ENCODE data around the gene ID3.
"Not testable (repeated sequence)": the region's sequence is repeated elsewhere in the genome, so short reads cannot be mapped to it uniquely, and the experiment has no call there.

ID3 gene

GRCh38 chr1:23588749-23589548 lies 29.6 kb upstream of the ID3 start:
- no peak for DNase-seq

DNA sequence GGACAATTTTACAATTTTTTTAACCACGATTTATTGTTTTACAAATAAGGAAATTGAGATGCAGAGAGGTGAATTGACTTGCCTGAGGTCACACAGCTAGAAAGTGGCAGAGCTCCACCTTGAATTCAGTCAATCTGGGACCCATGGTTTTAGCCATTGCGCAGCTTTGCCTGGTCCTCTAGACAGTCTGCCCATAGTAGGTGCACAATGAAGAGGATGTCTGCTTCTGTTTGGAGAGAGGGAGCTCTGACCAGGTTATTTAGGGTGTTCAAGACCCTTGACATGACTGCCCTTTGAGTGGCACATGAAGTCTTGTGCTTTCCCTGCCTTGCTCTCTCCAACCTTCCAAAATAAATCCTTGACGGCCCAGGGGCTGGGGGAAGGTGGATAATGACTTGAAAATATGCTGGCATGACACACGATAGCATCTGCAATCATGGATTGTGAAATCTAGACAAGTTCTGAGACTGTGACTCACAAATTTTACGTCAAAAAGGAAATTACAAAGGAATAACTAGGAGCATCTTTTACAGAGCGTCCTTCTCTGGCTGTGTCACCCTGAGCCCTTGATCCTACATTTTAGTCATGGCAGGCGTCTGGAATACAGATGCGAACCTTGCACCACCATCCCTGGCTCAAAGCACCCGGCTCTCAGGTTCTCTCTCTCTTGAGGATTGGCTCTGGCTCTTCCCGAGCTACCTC lies 26.2 kb upstream of the ID3 start:
- no peak for DNase-seq

DNA sequence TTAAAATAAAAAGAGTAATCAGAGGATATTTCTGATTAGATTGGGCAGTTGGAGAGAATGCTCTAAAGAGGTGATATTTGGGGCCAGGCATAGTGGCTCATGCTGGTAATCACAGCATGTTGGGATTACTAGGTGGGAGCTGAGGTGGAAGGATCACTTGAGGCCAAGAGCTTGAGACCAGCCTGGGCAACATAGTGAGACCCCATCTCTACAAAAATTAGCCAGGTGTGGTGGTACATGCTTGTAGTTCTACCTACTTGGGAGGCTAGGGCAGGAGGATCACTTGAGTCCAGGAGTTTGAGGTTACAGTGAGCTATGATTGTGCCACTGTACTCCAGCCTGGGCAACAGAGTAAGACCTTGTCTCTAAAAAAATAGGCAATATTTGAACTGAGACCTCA lies 24.4 kb upstream of the ID3 start:
- not testable (repeated sequence) for DNase-seq

DNA sequence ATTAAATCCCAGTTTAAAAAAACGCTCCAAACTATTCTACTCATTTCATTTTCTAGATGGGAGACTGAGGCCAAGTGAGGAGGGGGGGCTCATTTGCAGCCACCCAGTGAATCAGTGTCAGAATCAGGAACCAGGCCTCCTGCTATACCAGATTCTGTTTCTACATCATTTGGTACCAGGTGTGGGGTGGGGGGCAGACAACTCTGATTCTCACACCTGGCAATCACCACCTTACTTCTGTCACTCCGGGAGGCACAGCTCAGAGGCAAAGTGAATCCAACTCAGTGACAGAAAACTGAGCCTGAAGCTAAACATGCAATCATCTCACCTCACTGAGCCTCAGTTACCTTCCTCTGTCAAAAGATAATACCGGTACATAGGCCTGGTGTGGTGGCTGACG lies 23.5 kb upstream of the ID3 start:
- no peak for DNase-seq

DNA sequence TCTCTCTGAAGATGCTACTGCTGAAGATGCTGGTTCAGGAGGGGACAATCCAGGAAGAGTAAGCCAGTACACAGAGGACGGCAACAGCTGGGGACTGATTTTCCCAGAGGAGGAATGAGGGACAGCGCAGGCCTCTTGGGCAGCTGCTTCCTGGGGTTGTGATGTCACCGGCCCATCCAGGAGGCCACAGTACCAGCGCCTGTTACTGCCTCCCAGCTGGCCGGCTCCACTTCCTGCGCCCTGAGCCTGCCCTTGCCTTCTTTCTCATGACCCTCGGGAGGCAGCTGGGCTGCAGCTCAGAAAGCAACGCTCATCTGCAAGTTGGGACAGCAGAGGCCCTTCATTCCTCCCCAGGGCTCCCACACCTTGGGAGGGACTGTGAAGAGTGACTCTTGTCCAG lies 21.9 kb upstream of the ID3 start:
- no peak for DNase-seq

- DNase-seq: no peak
Observed at GRCh38 chr1:23578997-23579363, 19.7 kb upstream of the ID3 start.

- DNase-seq: no peak
Observed at GRCh38 chr1:23578311-23578996, 19.2 kb upstream of the ID3 start.

DNA sequence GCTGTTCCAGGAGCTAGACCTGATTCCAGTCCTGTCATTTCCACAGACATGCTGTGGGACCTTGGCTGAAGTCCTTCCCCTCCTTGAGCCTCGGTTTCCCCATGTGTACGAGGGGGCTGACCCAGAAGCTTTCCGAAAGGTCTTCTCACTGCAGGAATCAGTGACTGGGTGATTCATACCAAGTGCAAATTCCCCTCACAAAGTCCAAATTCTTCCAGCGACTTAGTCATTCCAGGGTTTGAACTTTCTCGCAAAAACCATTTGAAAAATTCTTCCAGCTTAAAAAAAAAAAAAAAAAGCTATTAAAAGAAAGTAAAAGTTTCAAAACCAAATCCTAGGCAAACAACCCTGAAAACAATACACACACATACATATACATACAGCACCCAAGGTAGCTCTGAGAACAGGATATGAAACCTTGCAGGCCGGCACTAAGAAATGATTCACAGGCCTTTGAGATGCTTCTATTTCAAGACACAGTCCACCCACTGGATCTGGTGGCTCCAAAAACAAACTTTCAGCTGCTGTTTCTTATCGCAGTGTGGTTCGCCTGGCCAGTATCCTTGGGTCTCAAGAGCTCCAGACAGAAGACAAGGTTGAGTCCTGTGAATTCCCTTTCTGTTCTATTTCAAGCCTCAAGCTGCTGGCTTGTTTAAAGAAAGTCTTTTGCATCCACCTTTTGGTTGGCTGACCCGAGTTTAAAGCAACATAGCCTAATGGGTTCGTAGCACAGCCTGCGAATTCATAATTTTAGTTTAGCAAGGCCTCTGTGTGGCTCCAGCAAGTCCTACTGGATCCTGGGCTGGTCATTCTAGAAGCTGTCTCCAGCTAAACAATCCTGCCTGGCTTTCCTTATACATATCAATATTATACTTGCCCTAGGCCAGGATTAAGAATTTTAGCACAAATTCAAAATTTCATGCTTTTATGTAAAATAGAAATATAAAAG lies 18.0 kb upstream of the ID3 start:
- no peak for DNase-seq

- no peak for DNase-seq
Observed at GRCh38 chr1:23576338-23577055, 17.2 kb upstream of the ID3 start.

DNA sequence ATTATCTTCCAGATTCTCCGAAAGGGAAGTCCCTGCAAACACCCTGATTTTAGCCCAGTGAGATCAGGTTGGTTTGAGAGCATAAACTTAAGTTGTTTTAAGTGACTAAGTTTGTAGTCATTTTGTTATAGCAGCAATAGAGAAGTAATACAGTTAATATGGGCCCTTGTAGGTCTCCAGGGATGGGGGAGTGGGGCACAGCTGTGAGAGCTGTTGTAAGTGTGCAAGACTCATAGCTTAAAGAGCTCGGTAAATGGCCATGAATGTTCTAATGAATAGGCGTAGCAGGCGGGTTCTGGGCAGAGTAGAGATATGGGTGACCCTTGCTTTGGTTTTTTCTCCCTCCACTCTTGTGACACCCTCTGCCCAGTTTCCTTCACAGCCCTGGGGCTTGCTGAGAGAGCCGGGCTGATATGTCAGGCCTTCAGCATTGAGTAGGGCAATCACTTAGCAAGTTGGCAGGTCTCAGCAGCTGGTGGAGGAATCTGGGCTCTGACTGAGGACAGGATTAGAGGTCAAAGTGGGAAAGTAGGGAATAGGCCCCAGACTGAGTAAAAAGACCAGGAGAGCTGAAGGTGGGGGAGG lies 16.0 kb upstream of the ID3 start:
- DNase-seq: no peak

DNA sequence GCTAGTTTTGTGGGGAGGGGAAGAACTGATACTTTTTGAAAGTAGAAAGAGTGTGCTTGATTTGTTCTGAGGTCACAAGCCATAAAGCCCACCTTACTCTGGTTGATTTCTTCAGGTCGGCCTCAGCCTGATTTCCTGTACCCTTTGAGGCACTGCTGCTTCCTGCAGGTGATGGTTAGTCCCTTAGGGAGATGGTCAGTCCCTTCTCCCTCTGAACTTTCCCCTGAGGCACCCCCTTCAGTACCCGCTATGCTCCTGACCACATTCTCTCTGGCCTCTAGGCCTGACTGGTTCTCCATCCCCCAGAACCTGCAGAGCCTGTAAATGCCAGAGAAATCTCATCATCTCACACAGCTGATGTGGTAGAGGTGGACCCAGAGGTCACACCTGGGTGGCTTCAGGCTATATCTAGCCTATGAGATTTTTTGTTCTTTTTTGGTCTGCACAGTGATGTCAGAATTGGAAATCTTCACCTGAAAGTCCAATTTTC lies 15.0 kb upstream of the ID3 start:
- no peak for DNase-seq

DNA sequence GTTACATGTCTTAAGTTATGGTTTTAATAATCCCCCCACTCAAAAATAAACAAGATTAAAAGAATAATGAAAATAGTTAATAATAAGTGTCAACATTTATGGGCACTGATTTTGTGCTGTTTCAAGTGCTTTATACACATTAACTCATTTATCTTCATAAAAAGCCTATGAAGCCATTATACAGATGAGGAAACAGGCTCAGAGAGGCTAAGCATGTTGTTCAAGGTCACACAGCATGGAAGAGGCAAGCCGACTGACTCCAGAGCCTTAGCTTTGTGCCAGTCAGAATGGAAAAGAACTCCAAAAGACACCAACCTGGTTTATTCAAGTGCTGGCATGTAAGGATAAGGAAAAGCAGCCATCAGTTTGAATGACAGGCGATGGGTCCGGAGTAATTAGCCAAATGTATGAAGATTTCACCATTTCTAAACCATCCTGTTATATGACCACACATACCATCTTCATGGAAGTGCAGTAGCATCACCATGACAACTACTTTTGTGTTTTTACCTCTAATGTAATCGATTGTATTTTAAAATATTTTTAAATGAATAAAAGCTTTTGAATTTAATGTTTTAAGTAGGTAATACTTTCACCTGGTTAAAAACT lies 14.4 kb upstream of the ID3 start:
- DNase-seq: no peak

- no peak for DNase-seq
Observed at GRCh38 chr1:23571465-23571864, 12.2 kb upstream of the ID3 start.

- DNase-seq: no peak
Observed at GRCh38 chr1:23570001-23570691, 10.8 kb upstream of the ID3 start.

DNA sequence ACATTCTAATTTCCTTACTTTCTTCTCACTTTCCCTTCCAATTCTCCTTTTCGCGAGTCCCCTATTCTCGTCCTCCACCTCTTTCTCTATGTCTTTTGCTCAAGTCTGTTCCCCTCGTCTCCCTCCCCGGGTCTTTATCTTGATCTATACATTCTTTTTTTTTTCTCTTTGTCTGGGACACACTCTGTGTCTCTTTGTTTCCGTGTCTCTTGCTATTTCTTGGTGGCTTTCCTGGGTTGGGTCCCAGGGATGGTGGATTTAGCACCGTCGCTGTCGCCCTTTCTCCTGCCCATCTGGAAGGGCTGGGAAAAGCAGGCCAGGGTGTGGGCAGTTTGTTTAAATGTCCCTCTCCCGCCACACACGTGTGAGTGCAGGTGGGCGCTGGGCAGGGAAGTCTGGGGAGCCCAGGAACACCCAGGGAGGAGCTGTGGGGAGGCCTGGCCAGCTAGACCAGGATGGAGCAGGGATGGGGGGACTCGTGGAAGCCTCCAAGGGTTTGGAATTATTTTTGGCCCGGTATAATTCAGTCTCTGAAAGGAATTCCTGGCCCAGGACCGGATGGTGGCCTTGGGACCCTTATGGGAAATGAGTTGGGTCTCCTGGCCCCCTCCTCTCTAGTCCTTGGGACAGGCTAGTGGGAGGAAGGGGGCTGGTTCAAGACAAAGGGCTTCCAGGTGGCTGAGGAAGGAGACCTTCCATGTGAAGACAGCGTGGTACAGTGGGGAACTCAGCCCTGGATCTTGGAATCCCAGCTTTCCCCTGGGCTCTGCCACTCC lies 9.5 kb upstream of the ID3 start:
- no peak for DNase-seq

DNA sequence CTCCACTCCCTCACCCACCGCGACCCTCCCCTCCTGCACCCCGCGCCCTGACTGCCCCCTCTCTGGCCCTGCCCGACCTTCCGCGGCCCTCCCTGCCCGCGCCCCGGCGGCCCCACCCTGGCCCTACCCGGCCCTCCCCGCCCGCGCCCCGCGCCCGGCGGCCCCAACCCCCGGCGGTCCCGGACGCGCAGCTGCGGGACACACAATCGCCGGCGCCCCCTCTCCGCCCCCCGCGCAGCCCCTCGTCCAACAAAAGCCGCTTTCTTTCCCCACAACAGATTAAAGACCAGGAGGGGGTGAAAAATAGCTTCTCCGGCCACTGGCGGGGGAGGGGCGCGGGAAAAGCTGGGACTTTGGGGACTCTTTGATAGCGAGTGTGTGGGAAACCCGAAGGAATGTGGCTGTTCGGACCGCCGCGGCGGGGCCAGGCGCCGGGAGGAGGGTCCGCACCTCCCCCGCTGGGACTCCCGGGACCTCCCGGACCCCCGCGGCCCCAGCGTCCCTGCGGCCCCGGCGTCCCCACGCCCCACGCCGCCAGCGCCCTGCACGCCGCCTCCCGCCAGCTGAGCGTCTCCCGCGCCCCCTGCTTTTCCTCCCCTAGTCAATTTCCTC lies 8.8 kb upstream of the ID3 start:
- DNase-seq: no peak

DNA sequence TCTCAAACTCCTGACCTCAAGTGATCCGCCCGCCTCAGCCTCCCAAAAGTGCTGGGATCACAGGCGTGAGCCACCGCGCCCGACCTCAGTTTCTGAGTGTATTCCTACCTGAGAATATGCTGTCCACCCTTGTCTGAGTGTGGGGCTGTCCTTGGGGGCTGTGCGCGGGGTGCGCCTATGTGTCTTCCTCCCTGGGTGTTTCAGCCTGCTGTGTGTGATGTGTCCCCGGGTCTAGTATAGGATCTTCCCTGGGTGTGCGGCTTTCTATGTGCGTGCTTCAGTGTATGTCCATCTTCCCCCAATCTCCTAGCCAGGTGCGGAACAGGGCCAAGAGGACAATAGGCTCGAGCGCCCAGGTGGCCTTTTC lies 8.3 kb upstream of the ID3 start:
- no peak for DNase-seq

DNA sequence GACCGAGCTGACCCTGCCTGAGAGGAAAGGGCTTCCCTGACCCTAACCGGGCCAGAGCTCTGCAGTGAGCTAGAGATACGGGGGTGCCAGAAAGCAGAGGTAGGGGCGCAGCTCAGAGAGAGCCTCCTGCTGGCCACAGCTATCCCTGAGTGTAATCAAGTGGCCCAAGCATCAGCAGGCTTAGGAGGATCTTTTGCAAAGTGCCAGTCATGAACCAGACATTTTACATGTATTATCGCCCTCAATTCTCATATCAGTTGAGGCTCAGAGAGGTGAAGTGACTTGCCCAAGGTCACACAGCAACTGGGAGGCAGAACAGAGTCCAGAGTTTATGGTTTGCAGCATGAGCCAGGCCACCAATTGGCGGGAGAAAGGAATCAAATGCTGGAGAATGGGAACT lies 7.0 kb upstream of the ID3 start:
- no peak for DNase-seq

- no peak for DNase-seq
Observed at GRCh38 chr1:23565776-23566175, 6.5 kb upstream of the ID3 start.
